COR-L47 (cell line): Measurements from ENCODE around the gene JADE2.
"Not testable (repeated sequence)": the region's sequence is repeated elsewhere in the genome, so short reads cannot be mapped to it uniquely, and the experiment has no call there.

Experiments used
- DNase-seq: peaks from one replicate; lab custom pipeline; 2025; lab: John Stamatoyannopoulos, UW

JADE2 gene

GRCh38 chr5:134590992-134591659 is 65.7 kb downstream of the JADE2 start:
- DNase-seq: no peak

GRCh38 chr5:134592141-134592746 is 66.8 kb downstream of the JADE2 start:
- no peak for DNase-seq

- no peak for DNase-seq
These were observed 68.9 kb downstream of the JADE2 start for GRCh38 chr5:134594336-134594735.

GRCh38 chr5:134594797-134595457 is 69.5 kb downstream of the JADE2 start:
- DNase-seq: peak; percentile 27

GRCh38 chr5:134595458-134595838 is 70.0 kb downstream of the JADE2 start:
- no peak for DNase-seq

- not testable (repeated sequence) for DNase-seq
These were observed 74.3 kb downstream of the JADE2 start for GRCh38 chr5:134599820-134600219.

DNA sequence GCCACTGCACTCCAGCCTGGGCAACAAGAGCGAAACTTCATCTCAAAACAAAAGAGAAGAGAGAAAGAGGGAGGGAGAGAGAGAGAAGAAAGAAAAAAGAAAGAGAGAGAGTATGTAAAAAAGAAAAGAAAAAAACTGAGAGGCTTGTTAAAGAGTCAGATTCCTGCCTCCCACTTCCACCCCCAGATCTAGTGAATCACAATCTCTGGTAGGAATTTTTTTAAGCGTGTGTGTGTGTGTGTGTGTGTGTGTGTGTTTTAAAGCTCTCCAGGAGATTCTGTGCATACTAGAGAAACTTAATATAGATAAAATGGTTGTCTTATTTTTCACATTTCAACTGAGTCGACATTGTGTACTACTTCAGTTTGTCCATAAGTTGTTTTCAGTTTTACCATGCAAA is 75.1 kb downstream of the JADE2 start:
- no peak for DNase-seq

DNA sequence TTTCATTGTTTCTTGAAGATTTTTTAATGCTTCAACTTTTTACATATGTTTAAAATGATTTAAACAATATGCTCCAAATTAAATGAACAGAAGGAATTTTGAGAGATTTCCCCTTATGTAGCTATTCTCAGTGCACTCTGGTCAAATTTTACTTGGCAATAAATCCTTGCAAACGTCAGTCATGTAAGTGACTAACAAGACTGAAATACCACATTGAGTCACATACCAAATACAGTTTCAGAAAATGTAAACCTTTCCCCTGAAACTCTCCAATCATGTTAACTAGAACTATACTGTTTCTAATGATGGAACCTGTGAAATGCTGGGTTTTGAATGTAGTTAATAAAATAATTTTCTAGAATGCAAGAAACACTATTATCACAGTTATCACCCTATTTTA is 77.6 kb downstream of the JADE2 start:
- no peak for DNase-seq

DNA sequence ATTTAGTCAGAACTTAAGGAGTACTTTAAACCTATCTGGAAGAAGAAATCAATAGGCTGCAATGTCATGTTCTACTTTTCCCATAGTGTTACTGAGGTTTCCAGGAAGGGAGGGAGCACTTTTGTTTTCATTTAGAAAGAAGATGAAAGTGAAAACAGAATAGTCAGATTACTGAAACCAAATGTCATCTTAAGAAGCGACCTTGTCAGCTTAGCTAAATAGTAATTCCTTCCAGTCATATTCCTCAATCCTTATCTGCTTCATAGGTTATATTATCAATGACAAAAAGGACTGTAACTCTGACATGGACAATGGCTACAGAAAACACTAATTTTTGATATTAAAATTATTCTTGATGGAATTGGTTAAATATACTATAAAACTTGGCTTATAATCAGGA is 79.4 kb downstream of the JADE2 start:
- DNase-seq: no peak

DNA sequence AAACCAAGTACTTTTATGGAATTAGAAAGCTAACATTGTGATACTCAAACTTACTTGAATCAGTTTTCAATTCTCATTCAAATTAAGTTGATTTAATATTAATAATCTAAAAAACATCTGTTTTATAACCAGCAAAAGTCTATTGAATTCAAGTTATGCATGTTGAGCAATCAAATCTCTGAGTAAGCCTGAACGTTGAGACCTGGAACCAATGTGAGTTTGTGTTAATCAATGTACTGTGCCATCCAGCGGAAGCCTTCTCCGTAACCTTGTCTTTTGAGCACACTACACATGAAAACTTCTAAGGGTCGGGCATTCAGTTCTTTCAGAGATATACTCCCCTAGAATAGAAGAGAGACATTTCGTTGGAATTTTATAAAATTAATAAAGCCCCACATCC is 81.3 kb downstream of the JADE2 start:
- no peak for DNase-seq

GRCh38 chr5:134608555-134608954 is 83.1 kb downstream of the JADE2 start:
- DNase-seq: no peak

DNA sequence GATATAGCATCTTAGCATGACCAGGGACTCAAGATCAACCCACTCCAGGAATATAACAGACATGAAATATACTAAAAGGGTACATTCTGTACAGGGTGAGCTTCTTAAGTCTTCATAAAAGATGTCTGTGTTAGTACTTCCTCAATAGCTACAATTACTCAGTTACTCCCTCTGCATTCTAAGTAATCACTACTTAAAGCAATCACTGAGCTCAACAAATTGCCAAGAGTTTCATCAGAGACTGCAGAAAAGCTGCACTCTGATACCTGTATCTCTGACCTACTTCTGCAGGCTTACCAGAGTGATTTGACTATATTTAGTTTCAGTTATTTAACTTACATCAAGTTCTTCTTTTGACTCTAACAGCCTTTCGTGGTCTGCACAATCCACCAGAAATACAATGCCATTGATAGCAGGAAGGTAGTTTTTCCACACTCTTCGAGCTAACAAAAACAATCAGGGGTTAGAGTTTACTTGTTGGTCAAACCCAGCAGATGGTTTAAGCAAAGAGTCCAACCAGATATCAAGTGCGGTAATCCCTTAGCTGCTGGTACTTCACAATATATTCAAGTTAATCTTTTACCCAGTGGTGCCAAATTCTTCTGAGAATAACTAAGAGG is 83.9 kb downstream of the JADE2 start:
- DNase-seq: no peak

DNA sequence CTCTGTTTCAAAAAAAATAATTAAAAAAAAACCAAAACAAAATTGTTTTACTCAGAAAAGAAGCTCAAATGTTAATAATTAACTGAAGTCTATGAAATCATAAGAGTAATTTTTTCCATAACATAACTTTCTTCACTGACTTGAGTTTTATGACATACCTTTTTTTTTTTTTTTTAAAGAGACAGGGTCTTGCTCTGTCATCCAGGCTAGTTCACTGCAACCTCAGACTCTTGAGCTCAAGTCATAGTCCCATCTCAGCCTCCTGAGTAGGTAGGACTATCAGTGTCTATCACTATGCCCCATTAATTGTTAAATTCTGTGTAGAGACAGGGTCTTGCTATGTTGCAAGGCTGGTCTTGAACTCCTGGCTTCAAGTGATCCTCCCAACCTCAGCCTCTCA is 85.3 kb downstream of the JADE2 start:
- DNase-seq: no peak

DNA sequence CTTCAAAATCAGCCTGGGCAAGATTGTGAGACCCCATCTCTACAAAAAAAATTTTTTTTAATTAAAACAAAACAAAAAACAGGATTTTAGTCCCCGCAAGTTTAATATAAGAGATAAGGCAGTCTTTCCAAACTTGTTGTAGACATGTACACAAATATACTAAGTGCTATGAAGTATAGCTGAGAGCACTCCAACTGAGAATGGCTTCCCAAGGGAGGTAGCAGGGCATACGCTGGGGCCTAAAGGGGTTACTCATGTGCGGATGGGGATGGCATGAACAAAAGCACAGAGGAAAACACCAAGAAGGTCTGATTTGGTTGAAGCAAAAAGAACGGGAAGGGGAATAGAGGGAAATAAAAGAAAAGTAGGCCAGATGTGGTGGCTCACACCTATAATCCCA is 86.0 kb downstream of the JADE2 start:
- no peak for DNase-seq

DNA sequence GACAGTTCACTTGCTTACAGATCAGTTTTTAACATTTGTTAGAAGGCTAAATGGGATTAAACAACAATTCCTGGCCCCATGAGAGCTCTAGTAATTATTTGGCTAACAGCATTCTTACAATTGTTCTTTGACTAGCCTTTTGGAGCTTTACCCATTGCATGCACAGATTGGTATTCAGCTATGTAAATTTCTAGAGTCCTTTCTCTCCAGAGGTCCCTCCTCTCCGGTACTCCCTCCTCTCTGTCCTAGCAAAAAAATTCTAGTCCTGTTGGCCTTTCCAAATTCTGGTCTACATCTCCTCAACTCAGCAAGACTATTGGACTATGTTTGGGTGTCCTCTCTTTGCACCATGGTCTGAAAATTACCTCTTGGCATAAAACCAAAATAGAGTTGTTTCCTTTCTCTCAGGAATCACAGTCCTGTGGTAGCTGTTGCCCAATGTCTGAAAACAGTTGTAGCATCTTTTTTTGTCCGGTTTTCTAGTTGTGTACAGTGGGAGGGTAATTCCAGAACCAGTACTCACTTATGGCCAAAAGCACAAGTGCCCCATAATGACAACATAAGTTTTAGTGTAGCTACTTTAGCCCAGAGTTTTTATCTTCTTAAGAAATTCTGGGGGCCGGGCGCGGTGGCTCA is 89.1 kb downstream of the JADE2 start:
- DNase-seq: no peak

DNA sequence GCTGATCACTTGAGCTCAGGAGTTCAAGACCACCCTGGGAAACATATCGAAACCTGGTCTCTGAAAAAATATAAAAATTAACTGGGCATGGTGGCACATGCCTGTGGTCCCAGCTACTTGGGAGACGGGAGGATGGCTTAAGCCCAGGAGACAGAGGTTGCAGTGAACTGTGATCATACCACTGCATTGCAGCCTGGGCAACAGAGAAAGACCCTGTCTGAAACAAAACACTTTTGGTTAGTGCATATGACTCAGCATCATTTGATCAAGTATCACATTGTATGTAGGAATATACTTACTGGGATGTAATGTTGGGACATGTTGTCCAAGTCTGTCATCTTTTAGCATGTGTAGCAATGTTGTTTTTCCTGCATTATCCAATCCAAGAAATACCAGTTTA is 95.2 kb downstream of the JADE2 start:
- no peak for DNase-seq

GRCh38 chr5:134625559-134625958 is 100.1 kb downstream of the JADE2 start:
- no peak for DNase-seq

- DNase-seq: no peak
These were observed 101.0 kb downstream of the JADE2 start for GRCh38 chr5:134626369-134627014.
